ENCODE measurements around the gene TBX4.

DNA sequence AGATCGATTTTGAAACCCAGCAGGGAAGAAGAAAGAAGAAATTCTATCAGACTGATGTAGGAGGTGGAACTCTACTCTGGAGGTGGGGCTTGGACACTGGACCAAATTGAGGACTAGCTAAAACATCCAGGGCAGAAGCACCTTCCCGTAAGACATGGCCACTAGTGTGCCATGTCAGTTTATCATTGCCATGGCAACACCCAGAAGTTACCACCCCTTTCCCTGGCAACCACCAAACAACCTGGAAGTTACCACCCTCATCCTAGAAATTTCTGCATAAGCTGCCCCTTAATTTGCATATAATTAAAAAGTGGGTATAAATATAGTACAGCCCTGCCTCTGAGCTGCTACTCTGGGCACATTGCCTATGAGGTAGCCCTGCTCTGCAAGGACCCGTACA lies 72.1 kb downstream of the TBX4 start:
- TF ChIP-seq, protein P1, sequence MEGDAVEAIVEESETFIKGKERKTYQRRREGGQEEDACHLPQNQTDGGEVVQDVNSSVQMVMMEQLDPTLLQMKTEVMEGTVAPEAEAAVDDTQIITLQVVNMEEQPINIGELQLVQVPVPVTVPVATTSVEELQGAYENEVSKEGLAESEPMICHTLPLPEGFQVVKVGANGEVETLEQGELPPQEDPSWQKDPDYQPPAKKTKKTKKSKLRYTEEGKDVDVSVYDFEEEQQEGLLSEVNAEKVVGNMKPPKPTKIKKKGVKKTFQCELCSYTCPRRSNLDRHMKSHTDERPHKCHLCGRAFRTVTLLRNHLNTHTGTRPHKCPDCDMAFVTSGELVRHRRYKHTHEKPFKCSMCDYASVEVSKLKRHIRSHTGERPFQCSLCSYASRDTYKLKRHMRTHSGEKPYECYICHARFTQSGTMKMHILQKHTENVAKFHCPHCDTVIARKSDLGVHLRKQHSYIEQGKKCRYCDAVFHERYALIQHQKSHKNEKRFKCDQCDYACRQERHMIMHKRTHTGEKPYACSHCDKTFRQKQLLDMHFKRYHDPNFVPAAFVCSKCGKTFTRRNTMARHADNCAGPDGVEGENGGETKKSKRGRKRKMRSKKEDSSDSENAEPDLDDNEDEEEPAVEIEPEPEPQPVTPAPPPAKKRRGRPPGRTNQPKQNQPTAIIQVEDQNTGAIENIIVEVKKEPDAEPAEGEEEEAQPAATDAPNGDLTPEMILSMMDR (IDR thresholded peaks at IDR 0.05) = no peak
- TF ChIP-seq POLR2A (IDR thresholded peaks at IDR 0.05; ENCODE audit: low read depth) = no peak
